GM06990 (cell line): Measurements from ENCODE around the gene ANTXR1.

Experiments used
- DNase-seq: peaks from one replicate; pipeline ENCODE4 v3.0.0-alpha.2; 2011; ENCODE audit not compliant: insufficient read length; ENCODE audit errors: extremely low read depth
- H3K27me3 ChIP-seq: replicated peaks from 2 replicates; pipeline ENCODE4 v1.6.0; 2011; ENCODE audit warnings: low read length; ENCODE audit not compliant: control insufficient read depth, insufficient read depth
- H3K36me3 ChIP-seq: 2 replicates; pipeline ENCODE4 v1.5.1; 2011; ENCODE audit warnings: low read length; ENCODE audit not compliant: control insufficient read depth, insufficient read depth
- H3K4me3 ChIP-seq: replicated peaks from 2 replicates; pipeline ENCODE4 v1.5.1; 2011; ENCODE audit warnings: low read depth, mild to moderate bottlenecking, control low read depth, low read length
- CTCF ChIP-seq: IDR thresholded peaks from 2 replicates; pipeline ENCODE4 v1.5.1; 2011; ENCODE audit warnings: low read length, control low read depth, mild to moderate bottlenecking, inconsistent platforms; ENCODE audit not compliant: insufficient read depth, poor library complexity, severe bottlenecking

Gene ANTXR1

GRCh38 chr2:69013142-69013839 is at the start of gene ANTXR1:
ANTXR1 (plus strand) TSS chr2:69013179; CDS start chr2:69013500, 321 bp downstream.
- Histone ChIP-seq H3K36me3 (no peaks in the 10 kb centered on the region), H3K27me3 (peaks cover 8% of the 10 kb centered on the region), H3K4me3 (no peak within 1 kb of the TSS)
- no peak for TF ChIP-seq CTCF
- peak; percentile 13 for DNase-seq

- DNase-seq = no peak
- TF ChIP-seq CTCF = no peak
- Histone ChIP-seq H3K4me3 (no peak overlapping the region), H3K36me3 (no peaks in the 10 kb centered on the region), H3K27me3 (no peaks in the 10 kb centered on the region)
Measured at GRCh38 chr2:68964282-68964681, 48.7 kb upstream of the ANTXR1 start.

- H3K36me3 ChIP-seq = no peaks in the 10 kb centered on the region
- H3K27me3 ChIP-seq = no peaks in the 10 kb centered on the region
- DNase-seq = no peak
- no peak overlapping the region for H3K4me3 ChIP-seq
- TF ChIP-seq CTCF = no peak
Measured at GRCh38 chr2:68968221-68968620, 44.8 kb upstream of the ANTXR1 start.

- no peak for DNase-seq
- H3K36me3 ChIP-seq = no peaks in the 10 kb centered on the region
- no peaks in the 10 kb centered on the region; the same call in 1 of the 2 replicates for H3K27me3 ChIP-seq
- no peak for TF ChIP-seq CTCF
- no peak overlapping the region for H3K4me3 ChIP-seq
Measured at GRCh38 chr2:68969736-68970490, 43.1 kb upstream of the ANTXR1 start.

GRCh38 chr2:68970566-68971265 is 42.3 kb upstream of the ANTXR1 start:
- H3K27me3 ChIP-seq = no peaks in the 10 kb centered on the region; the same call in 1 of the 2 replicates
- no peak for TF ChIP-seq CTCF
- H3K4me3 ChIP-seq = no peak overlapping the region
- no peak for DNase-seq
- H3K36me3 ChIP-seq = no peaks in the 10 kb centered on the region
